Neuron (in vitro differentiated cells): ENCODE data around the gene ENG.
"Not testable (repeated sequence)": the region's sequence is repeated elsewhere in the genome, so short reads cannot be mapped to it uniquely, and the experiment has no call there.

Experiments
- H2AFZ ChIP-seq: one replicate; pipeline ENCODE4 v1.6.1; 2013; ENCODE audit warnings: low read depth, mild to moderate bottlenecking, inconsistent platforms, low read length, moderate library complexity
- H3K27me3 ChIP-seq: one replicate; pipeline ENCODE4 v1.6.1; 2013; ENCODE audit warnings: low read length; ENCODE audit not compliant: insufficient read depth
- H3K36me3 ChIP-seq: one replicate; pipeline ENCODE4 v1.6.1; 2013; ENCODE audit warnings: low read length; ENCODE audit not compliant: insufficient read depth
- H3K4me1 ChIP-seq: one replicate; pipeline ENCODE4 v1.6.1; 2013; ENCODE audit warnings: low read length; ENCODE audit not compliant: insufficient read depth
- H3K4me3 ChIP-seq: 2 replicates; pipeline ENCODE4 v1.5.1; 2013; ENCODE audit warnings: mild to moderate bottlenecking, low read length, moderate library complexity
- H3K9me3 ChIP-seq: one replicate; pipeline ENCODE4 v1.6.1; 2013; ENCODE audit warnings: low read length

Gene ENG

GRCh38 chr9:127886401-127886972, 32.0 kb upstream of the ENG start:
- peaks cover 26% of the 10 kb centered on the region for H3K36me3 ChIP-seq

GRCh38 chr9:127885508-127886281, 31.2 kb upstream of the ENG start:
- Histone ChIP-seq H2AFZ (no peak overlapping the region), H3K4me1 (no peaks in the 10 kb centered on the region), H3K4me3 (no peak overlapping the region), H3K9me3 (no peaks in the 10 kb centered on the region), H3K36me3 (peaks cover 21% of the 10 kb centered on the region), H3K27me3 (no peaks in the 10 kb centered on the region)

More at GRCh38 chr9:127886401-127886972, 32.0 kb upstream of the ENG start:
- Histone ChIP-seq H3K4me1 (no peaks in the 10 kb centered on the region), H2AFZ (no peak overlapping the region), H3K4me3 (no peak overlapping the region), H3K27me3 (no peaks in the 10 kb centered on the region), H3K9me3 (no peaks in the 10 kb centered on the region)

GRCh38 chr9:127884976-127885490, 30.6 kb upstream of the ENG start:
- Histone ChIP-seq H3K4me1 (no peaks in the 10 kb centered on the region), H3K4me3 (no peak overlapping the region), H3K27me3 (no peaks in the 10 kb centered on the region), H3K36me3 (peaks cover 15% of the 10 kb centered on the region), H2AFZ (no peak overlapping the region), H3K9me3 (no peaks in the 10 kb centered on the region)

- Histone ChIP-seq H3K4me3 (no peak overlapping the region), H3K9me3 (no peaks in the 10 kb centered on the region), H3K4me1 (no peaks in the 10 kb centered on the region), H3K27me3 (no peaks in the 10 kb centered on the region), H2AFZ (no peak overlapping the region), H3K36me3 (peaks cover 12% of the 10 kb centered on the region)
These were observed 30.0 kb upstream of the ENG start for GRCh38 chr9:127884427-127884911.

GRCh38 chr9:127883959-127884358, 29.5 kb upstream of the ENG start:
- Histone ChIP-seq H3K27me3 (no peaks in the 10 kb centered on the region), H3K4me1 (no peaks in the 10 kb centered on the region), H3K36me3 (peaks cover 12% of the 10 kb centered on the region), H3K9me3 (no peaks in the 10 kb centered on the region), H2AFZ (no peak overlapping the region), H3K4me3 (no peak overlapping the region)

GRCh38 chr9:127881715-127882114, 27.3 kb upstream of the ENG start:
- not testable (repeated sequence) for H3K4me3 ChIP-seq, H3K36me3 ChIP-seq, H2AFZ ChIP-seq, H3K9me3 ChIP-seq, H3K27me3 ChIP-seq
- peaks cover 11% of the 10 kb centered on the region for H3K4me1 ChIP-seq

- Histone ChIP-seq H3K4me1 (peaks cover 23% of the 10 kb centered on the region), H3K27me3 (no peaks in the 10 kb centered on the region), H3K36me3 (no peaks in the 10 kb centered on the region), H3K4me3 (no peak overlapping the region), H3K9me3 (no peaks in the 10 kb centered on the region), H2AFZ (no peak overlapping the region)
These were observed 25.7 kb upstream of the ENG start for GRCh38 chr9:127880143-127880542.

- H3K27me3 ChIP-seq: no peaks in the 10 kb centered on the region
- peaks cover 35% of the 10 kb centered on the region for H3K4me1 ChIP-seq
- H2AFZ ChIP-seq: no peak overlapping the region
- no peaks in the 10 kb centered on the region for H3K9me3 ChIP-seq
- H3K4me3 ChIP-seq: no peak overlapping the region
- no peaks in the 10 kb centered on the region for H3K36me3 ChIP-seq
These were observed 24.4 kb upstream of the ENG start for GRCh38 chr9:127878652-127879390.

GRCh38 chr9:127878001-127878651, 23.7 kb upstream of the ENG start:
- peak overlapping the region; percentile 46 for H3K4me3 ChIP-seq
- H3K27me3 ChIP-seq: no peaks in the 10 kb centered on the region
- no peaks in the 10 kb centered on the region for H3K36me3 ChIP-seq
- peaks cover 42% of the 10 kb centered on the region for H3K4me1 ChIP-seq
- H2AFZ ChIP-seq: peak overlapping the region; percentile 60
- no peaks in the 10 kb centered on the region for H3K9me3 ChIP-seq

- H3K9me3 ChIP-seq: no peaks in the 10 kb centered on the region
- no peaks in the 10 kb centered on the region for H3K27me3 ChIP-seq
- no peaks in the 10 kb centered on the region for H3K36me3 ChIP-seq
- peak within 1 kb of the TSS; percentile 46 for H3K4me3 ChIP-seq
- peak within 1 kb of the TSS; percentile 60 for H2AFZ ChIP-seq
- H3K4me1 ChIP-seq: peaks cover 47% of the 10 kb centered on the region
These were observed 23.1 kb upstream of the ENG start, which contains the start of gene AK1 for GRCh38 chr9:127877566-127877998. Gene AK1 (minus strand): TSS chr9:127877675. CDS start chr9:127874617, 3,058 bp downstream.

GRCh38 chr9:127876764-127877562, 22.5 kb upstream of the ENG start:
- H3K4me3 ChIP-seq: peak overlapping the region; percentile 46
- H3K27me3 ChIP-seq: no peaks in the 10 kb centered on the region
- no peaks in the 10 kb centered on the region for H3K9me3 ChIP-seq
- H3K36me3 ChIP-seq: no peaks in the 10 kb centered on the region
- H3K4me1 ChIP-seq: peaks cover 50% of the 10 kb centered on the region
- H2AFZ ChIP-seq: peak overlapping the region; percentile 60
